ENCODE data around the gene GTPBP1.
A peak's percentile ranks its signal among the peaks of the same experiment; 100 is the strongest.

The GTPBP1 gene

DNA sequence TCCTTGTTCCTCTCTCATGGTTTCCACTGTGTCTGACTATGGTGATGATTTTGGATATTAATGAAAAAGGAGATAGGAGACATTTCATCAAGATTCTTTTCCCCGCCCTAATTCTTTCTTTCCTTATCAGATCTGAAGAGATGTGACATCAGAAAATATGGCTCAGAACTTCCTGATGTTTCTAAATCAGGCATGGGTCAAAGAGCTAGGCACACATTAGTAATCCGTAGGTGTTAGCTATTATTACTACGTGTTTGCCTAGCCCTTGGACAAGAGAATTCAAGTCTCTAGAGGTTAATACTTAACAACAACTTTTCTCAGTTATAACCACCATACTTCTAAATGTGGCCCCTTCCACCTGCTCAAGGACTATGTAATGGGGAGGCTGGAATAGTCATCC, 10.8 kb upstream of the GTPBP1 start:
- Histone ChIP-seq H3K9me3 (ENCODE audit: insufficient read depth, low read depth, low read length) (no peaks in the 10 kb centered on the region), H3K36me3 (ENCODE audit: insufficient read depth, low read depth, low read length) (peaks cover 6% of the 10 kb centered on the region; the same call in 1 of the 2 replicates), H3K27ac (ENCODE audit: low read length) (no peak overlapping the region), H3K9ac (ENCODE audit: low read depth, low read length) (no peak overlapping the region), H3K27me3 (ENCODE audit: insufficient read depth, low read length) (no peaks in the 10 kb centered on the region), H3K4me3 (ENCODE audit: low read length) (no peak overlapping the region), H3K4me1 (ENCODE audit: insufficient read depth, low read length) (peaks cover 10% of the 10 kb centered on the region)

DNA sequence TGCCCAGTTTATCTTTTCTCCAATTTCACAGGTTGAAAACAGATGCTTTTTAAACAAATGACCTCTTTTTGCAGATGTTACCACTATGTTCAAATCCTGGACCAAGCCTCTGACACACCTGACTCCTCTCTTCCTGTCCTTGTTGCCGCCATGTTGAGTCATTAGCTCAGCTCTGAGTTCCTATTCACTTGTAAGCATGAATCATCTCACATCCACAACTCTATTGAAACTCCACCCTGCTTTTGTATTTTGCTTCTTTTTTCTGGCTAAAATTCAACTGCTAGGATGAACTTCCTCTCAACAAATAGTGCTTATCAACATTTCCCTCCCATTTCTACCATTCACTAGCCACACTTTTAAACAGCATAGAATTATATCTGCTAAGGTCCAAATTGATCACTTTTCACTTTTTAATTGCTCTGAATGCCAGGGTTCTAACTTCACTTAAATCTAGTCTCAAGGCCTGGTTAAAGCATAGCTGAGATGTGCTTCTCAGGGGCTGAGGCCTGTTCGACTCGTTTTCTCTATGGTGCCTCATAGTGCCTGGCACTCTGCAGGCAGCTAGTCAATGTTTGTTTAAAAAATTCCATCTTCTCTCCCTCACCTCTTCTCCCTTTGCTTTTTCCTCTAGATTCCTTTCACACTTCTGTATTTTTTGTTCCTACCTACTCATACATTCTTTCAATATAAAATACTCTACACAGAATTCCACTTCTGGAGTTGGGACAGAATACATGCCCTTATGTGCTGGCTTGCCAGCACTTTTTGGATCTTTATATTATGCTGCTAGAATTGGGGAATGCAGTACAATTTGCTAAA, 8.9 kb upstream of the GTPBP1 start:
- H3K9me3 ChIP-seq (ENCODE audit: insufficient read depth, low read depth, low read length): no peaks in the 10 kb centered on the region
- H3K4me1 ChIP-seq (ENCODE audit: insufficient read depth, low read length): peaks cover 13% of the 10 kb centered on the region
- no peak overlapping the region for H3K4me3 ChIP-seq (ENCODE audit: low read length)
- H3K9ac ChIP-seq (ENCODE audit: low read depth, low read length): no peak overlapping the region
- peaks cover 4% of the 10 kb centered on the region; the same call in 1 of the 2 replicates for H3K36me3 ChIP-seq (ENCODE audit: insufficient read depth, low read depth, low read length)
- peaks cover 5% of the 10 kb centered on the region; the same call in 1 of the 2 replicates for H3K27me3 ChIP-seq (ENCODE audit: insufficient read depth, low read length)
- no peak overlapping the region for H3K27ac ChIP-seq (ENCODE audit: low read length)

- H3K9ac ChIP-seq (ENCODE audit: low read depth, low read length): no peak overlapping the region
- no peak overlapping the region for H3K27ac ChIP-seq (ENCODE audit: low read length)
- no peak overlapping the region for H3K4me3 ChIP-seq (ENCODE audit: low read length)
- H3K9me3 ChIP-seq (ENCODE audit: insufficient read depth, low read depth, low read length): no peaks in the 10 kb centered on the region
- H3K4me1 ChIP-seq (ENCODE audit: insufficient read depth, low read length): peaks cover 13% of the 10 kb centered on the region
- peaks cover 5% of the 10 kb centered on the region; the same call in 1 of the 2 replicates for H3K27me3 ChIP-seq (ENCODE audit: insufficient read depth, low read length)
- H3K36me3 ChIP-seq (ENCODE audit: insufficient read depth, low read depth, low read length): peaks cover 4% of the 10 kb centered on the region; the same call in 1 of the 2 replicates
Measured at GRCh38 chr22:38697425-38698089, 8.2 kb upstream of the GTPBP1 start.

DNA sequence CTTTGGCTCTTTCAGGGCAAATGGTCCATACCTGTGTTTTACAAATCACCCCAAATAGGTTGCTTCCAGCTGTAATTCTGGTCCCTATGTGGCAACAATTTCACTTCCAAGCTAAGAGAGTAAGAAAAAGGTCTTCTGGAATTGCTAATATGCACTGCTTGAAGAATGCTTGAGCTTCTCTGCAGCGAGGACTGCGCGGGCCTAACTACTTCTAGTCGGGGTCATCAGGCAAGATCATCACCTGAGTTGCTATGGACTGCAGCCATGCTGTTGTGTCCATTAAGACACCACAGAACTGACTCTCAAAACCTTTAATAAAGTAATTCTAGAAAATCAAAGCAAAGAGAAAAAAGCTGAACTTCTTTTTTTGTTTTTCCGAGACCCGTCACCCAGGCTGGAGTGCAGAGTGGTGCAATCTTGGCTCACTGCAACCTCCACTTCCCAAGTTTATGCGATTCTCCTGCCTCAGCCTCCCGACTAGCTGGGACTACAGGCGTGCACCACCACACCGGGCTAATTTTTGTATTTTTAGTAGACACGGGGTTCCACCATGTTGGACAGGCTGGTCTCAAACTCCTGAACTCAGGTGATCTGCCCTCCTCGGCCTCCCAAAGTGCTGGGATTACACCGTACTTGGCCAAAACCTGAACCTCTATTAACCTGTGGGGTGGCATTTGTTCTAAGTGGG, 7.2 kb upstream of the GTPBP1 start:
- no peaks in the 10 kb centered on the region for H3K9me3 ChIP-seq (ENCODE audit: insufficient read depth, low read depth, low read length)
- no peak overlapping the region for H3K27ac ChIP-seq (ENCODE audit: low read length)
- peak overlapping the region; percentile 84 for H3K4me3 ChIP-seq (ENCODE audit: low read length)
- H3K36me3 ChIP-seq (ENCODE audit: insufficient read depth, low read depth, low read length): peaks cover 4% of the 10 kb centered on the region; the same call in 1 of the 2 replicates
- H3K27me3 ChIP-seq (ENCODE audit: insufficient read depth, low read length): peaks cover 5% of the 10 kb centered on the region; the same call in 1 of the 2 replicates
- H3K9ac ChIP-seq (ENCODE audit: low read depth, low read length): no peak overlapping the region
- peaks cover 17% of the 10 kb centered on the region for H3K4me1 ChIP-seq (ENCODE audit: insufficient read depth, low read length)

GRCh38 chr22:38699143-38699542, 6.6 kb upstream of the GTPBP1 start:
- H3K9ac ChIP-seq (ENCODE audit: low read depth, low read length): peak overlapping the region; percentile 86; the same call in 1 of the 2 replicates
- H3K36me3 ChIP-seq (ENCODE audit: insufficient read depth, low read depth, low read length): peaks cover 4% of the 10 kb centered on the region; the same call in 1 of the 2 replicates
- H3K4me1 ChIP-seq (ENCODE audit: insufficient read depth, low read length): peaks cover 17% of the 10 kb centered on the region
- peak overlapping the region; percentile 84 for H3K4me3 ChIP-seq (ENCODE audit: low read length)
- no peaks in the 10 kb centered on the region for H3K9me3 ChIP-seq (ENCODE audit: insufficient read depth, low read depth, low read length)
- peaks cover 5% of the 10 kb centered on the region; the same call in 1 of the 2 replicates for H3K27me3 ChIP-seq (ENCODE audit: insufficient read depth, low read length)
- no peak overlapping the region for H3K27ac ChIP-seq (ENCODE audit: low read length)

GRCh38 chr22:38699784-38700183, 6.0 kb upstream of the GTPBP1 start:
- no peaks in the 10 kb centered on the region for H3K9me3 ChIP-seq (ENCODE audit: insufficient read depth, low read depth, low read length)
- peak overlapping the region; percentile 84 for H3K4me3 ChIP-seq (ENCODE audit: low read length)
- peaks cover 20% of the 10 kb centered on the region for H3K4me1 ChIP-seq (ENCODE audit: insufficient read depth, low read length)
- peaks cover 4% of the 10 kb centered on the region; the same call in 1 of the 2 replicates for H3K36me3 ChIP-seq (ENCODE audit: insufficient read depth, low read depth, low read length)
- H3K9ac ChIP-seq (ENCODE audit: low read depth, low read length): peak overlapping the region; percentile 86; the same call in 1 of the 2 replicates
- no peak overlapping the region for H3K27ac ChIP-seq (ENCODE audit: low read length)
- peaks cover 5% of the 10 kb centered on the region; the same call in 1 of the 2 replicates for H3K27me3 ChIP-seq (ENCODE audit: insufficient read depth, low read length)

DNA sequence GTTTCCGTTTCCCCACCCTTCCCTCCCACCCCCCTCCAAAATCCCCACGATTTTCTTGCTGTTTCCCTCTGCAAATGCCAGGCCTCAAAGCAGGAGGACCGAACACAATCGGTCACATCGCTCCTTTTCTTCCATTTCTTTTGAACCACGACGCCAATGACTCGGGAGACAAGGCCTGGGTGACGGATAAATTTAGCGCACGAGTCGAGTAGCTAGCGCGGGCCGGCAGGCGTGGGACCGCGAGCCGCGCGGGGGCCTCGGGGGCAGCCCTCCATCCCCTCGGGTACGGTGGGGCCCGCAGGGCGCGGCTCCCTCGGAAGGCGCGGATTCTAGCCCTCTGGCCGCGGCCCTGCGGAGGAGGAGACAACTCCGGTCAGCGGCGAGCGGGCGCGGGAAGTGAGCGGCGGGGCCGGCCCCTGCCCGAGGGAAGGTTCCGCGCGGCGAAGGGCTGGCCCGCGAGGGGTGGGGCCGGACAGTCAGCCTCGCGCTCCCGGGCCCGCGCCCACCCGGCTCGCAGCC, 5.4 kb upstream of the GTPBP1 start:
- Histone ChIP-seq H3K27me3 (ENCODE audit: insufficient read depth, low read length) (peaks cover 5% of the 10 kb centered on the region; the same call in 1 of the 2 replicates), H3K4me3 (ENCODE audit: low read length) (peak overlapping the region; percentile 84), H3K9ac (ENCODE audit: low read depth, low read length) (peak overlapping the region; percentile 86; the same call in 1 of the 2 replicates), H3K27ac (ENCODE audit: low read length) (no peak overlapping the region), H3K36me3 (ENCODE audit: insufficient read depth, low read depth, low read length) (peaks cover 4% of the 10 kb centered on the region; the same call in 1 of the 2 replicates), H3K4me1 (ENCODE audit: insufficient read depth, low read length) (peaks cover 23% of the 10 kb centered on the region), H3K9me3 (ENCODE audit: insufficient read depth, low read depth, low read length) (no peaks in the 10 kb centered on the region)

DNA sequence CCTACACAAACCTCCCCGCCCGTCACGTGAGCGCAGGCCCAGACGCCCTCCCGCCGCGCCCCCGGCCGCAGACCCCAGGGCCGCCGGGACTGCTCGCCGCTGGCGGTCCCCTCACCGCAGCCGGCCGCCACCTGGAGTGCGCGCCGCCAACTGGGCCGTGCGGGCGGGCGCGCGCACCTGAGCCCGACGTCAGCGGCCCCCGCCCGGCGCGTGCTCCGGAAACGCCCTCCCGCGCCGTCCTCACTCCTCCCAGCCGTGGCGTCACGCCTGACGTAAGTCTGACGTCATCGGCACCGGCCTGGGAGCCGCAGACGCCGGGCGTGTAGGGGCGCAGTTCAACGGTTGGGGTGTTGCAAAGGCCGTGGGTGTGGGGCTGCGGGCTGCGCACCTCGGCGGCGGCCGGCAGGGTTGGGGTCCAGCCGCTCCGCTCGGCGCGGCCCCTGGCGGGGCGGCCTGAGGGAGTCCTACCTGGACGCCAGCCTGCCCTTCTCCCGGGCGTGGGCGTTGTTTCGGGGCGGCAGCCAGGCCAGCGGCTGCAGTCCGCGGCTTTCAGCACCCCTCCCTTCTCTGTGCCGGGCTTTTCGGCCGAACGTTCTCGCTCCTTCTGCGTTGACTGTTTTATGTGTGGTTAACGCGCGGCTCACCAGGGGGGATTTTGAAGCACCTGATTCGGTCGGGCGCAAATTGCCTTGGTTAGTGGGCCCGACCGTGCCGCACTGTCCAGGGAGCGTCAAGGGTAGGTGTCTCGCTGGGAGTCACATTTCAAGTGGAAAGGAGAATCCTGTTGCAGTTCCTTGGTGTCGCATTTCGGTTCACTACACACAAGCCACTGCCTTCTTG, 4.7 kb upstream of the GTPBP1 start, which contains the start of gene JOSD1:
Gene JOSD1, minus strand, starts transcription at position 155 of the 840 bp plus-strand sequence. CDS start 956 bp downstream, outside the sequence.
- no peaks in the 10 kb centered on the region for H3K9me3 ChIP-seq (ENCODE audit: insufficient read depth, low read depth, low read length)
- peak within 1 kb of the TSS; percentile 84 for H3K4me3 ChIP-seq (ENCODE audit: low read length)
- H3K27me3 ChIP-seq (ENCODE audit: insufficient read depth, low read length): peaks cover 5% of the 10 kb centered on the region; the same call in 1 of the 2 replicates
- H3K36me3 ChIP-seq (ENCODE audit: insufficient read depth, low read depth, low read length): peaks cover 4% of the 10 kb centered on the region; the same call in 1 of the 2 replicates
- peak within 1 kb of the TSS; percentile 86 for H3K9ac ChIP-seq (ENCODE audit: low read depth, low read length)
- H3K4me1 ChIP-seq (ENCODE audit: insufficient read depth, low read length): peaks cover 23% of the 10 kb centered on the region
- no peak within 1 kb of the TSS for H3K27ac ChIP-seq (ENCODE audit: low read length)

GRCh38 chr22:38704654-38705234, 1.0 kb upstream of the GTPBP1 start:
- H3K4me3 ChIP-seq (ENCODE audit: low read length): peak overlapping the region; percentile 54
- no peaks in the 10 kb centered on the region for H3K9me3 ChIP-seq (ENCODE audit: insufficient read depth, low read depth, low read length)
- H3K27ac ChIP-seq (ENCODE audit: low read length): peak overlapping the region; percentile 10
- H3K36me3 ChIP-seq (ENCODE audit: insufficient read depth, low read depth, low read length): peaks cover 5% of the 10 kb centered on the region
- H3K27me3 ChIP-seq (ENCODE audit: insufficient read depth, low read length): peaks cover 5% of the 10 kb centered on the region; the same call in 1 of the 2 replicates
- peak overlapping the region; percentile 72; the same call in 1 of the 2 replicates for H3K9ac ChIP-seq (ENCODE audit: low read depth, low read length)
- H3K4me1 ChIP-seq (ENCODE audit: insufficient read depth, low read length): peaks cover 28% of the 10 kb centered on the region

Measured in iPS-20b (cell line).